HepG2 (cell line): ENCODE results near the gene OVCH1. TPM values are rescaled to one million over a fixed set of nuclear protein-coding genes. Genes with fewer than 3 reads are reported as not detected.

ENCODE experiments used
- ATAC-seq: fragments of 200-7000 bp; cut with Tn5 transposase; 3 replicates; pipeline ENCODE4 v1.9.1; 2020; ENCODE audit warnings: mild to moderate bottlenecking, moderate library complexity
- BruUV-seq: library from RNA; stranded (reverse); fragments of 400-500 nt; replicated peaks from 2 replicates; lab custom pipeline; 2021; lab: Mats Ljungman, UMichigan
- CTCF ChIA-PET: fragments of 300-600 bp; formaldehyde crosslinking; extraction: SDS; loops from one replicate; lab custom pipeline; 2021; ENCODE audit warnings: low total read pairs, inconsistent platforms, low intra/inter-chr PET ratio; lab: Yijun Ruan, JAX
- POLR2A ChIA-PET: fragments of 350-600 bp; sonication (Branson Sonifier 250); formaldehyde crosslinking; loops from one replicate; lab custom pipeline; 2020; ENCODE audit warnings: antibody characterized with exemption, inconsistent platforms; lab: Yijun Ruan, JAX
- DNase-seq: peaks from one replicate; pipeline ENCODE4 v3.0.0-alpha.2; 2015; ENCODE audit warnings: low spot score
- FAIRE-seq: peaks from 3 replicates; lab custom pipeline; 2011; peaks lifted over from hg19 to GRCh38; lab: Jason Lieb, UNC
- H2AFZ ChIP-seq: one replicate; pipeline ENCODE4 v1.6.1; 2011; ENCODE audit warnings: low read length, inconsistent platforms
- H3K27ac ChIP-seq: fragments of 300-600 bp; 3 replicates; pipeline ENCODE4 v1.8.0; 2011; ENCODE audit warnings: mixed run types, mild to moderate bottlenecking, mixed read lengths, low read length, inconsistent platforms; ENCODE audit not compliant: insufficient read depth; ENCODE audit errors: extremely low read length
- H3K27me3 ChIP-seq, 2 experiments: fragments of 200-600 bp in 1 of 2; 2 replicates in 1 of 2; 3 replicates in 1 of 2; pipeline versions ENCODE4 v1.6.0 to v1.8.0; 2011; ENCODE audit warnings: low read length in 2 of 2, mild to moderate bottlenecking in 2 of 2, moderate library complexity in 2 of 2, inconsistent platforms in 1 of 2; ENCODE audit not compliant: insufficient read depth in 2 of 2, control insufficient read depth in 1 of 2
- H3K36me3 ChIP-seq, 2 experiments: fragments of 200-600 bp in 1 of 2; replicated peaks in 1 of 2; 2 replicates in 1 of 2; 3 replicates in 1 of 2; pipeline versions ENCODE4 v1.5.1 to v1.8.0; 2011; ENCODE audit warnings: low read length in 2 of 2, inconsistent platforms in 1 of 2; ENCODE audit not compliant: insufficient read depth in 2 of 2, control insufficient read depth in 1 of 2
- H3K4me1 ChIP-seq: 2 replicates; pipeline ENCODE4 v1.5.1; 2012; ENCODE audit warnings: low read length, inconsistent platforms; ENCODE audit not compliant: insufficient read depth
- H3K4me2 ChIP-seq: 2 replicates; pipeline ENCODE4 v1.6.0; 2011; ENCODE audit warnings: low read depth, low read length, inconsistent platforms
- H3K4me3 ChIP-seq, 3 experiments: fragments of 200-600 bp in 1 of 3; sonication (generic), shearing (Covaris generic) in 1 of 3; replicated peaks in 1 of 3; 2 replicates each; pipeline ENCODE4 v1.5.1; 2011 to 2016; ENCODE audit warnings: low read length in 3 of 3, inconsistent platforms in 2 of 3, low read depth in 2 of 3, mild to moderate bottlenecking in 2 of 3, control low read depth in 1 of 3, mixed read lengths in 1 of 3; ENCODE audit not compliant: insufficient read depth in 1 of 3
- H3K79me2 ChIP-seq: one replicate; pipeline ENCODE4 v1.6.1; 2011; ENCODE audit warnings: low read length, inconsistent platforms; ENCODE audit not compliant: insufficient read depth
- H3K9ac ChIP-seq: 2 replicates; pipeline ENCODE4 v1.6.0; 2011; ENCODE audit warnings: mild to moderate bottlenecking, low read depth, low read length, inconsistent platforms; ENCODE audit not compliant: insufficient read depth
- H3K9me3 ChIP-seq: 2 replicates; pipeline ENCODE4 v1.5.1; 2012; ENCODE audit warnings: mild to moderate bottlenecking, low read length
- H4K20me1 ChIP-seq: 2 replicates; pipeline ENCODE4 v1.6.0; 2011; ENCODE audit warnings: inconsistent platforms, mild to moderate bottlenecking, low read length, moderate library complexity; ENCODE audit not compliant: insufficient read depth
- CEBPB ChIP-seq: IDR thresholded peaks from 2 replicates; pipeline ENCODE4 v1.6.1; 2011; ENCODE audit warnings: low read depth, low read length, improper control_type of control experiment, borderline replicate concordance
- CEBPG ChIP-seq: IDR thresholded peaks from 2 replicates; pipeline ENCODE4 v1.6.1; 2016
- NFKBIZ ChIP-seq: IDR thresholded peaks from 2 replicates; pipeline ENCODE4 v1.6.1; 2018; ENCODE audit warnings: missing genetic modification reagents, missing compliant biosample characterization
- WGBS: methylation state at CpG from one replicate; pipeline ENCODE4 v1.1.6; 2017; ENCODE audit warnings: low lambda C conversion rate; 5-methylcytosine and 5-hydroxymethylcytosine counted together
- in situ Hi-C: cut with HindIII; loops from 2 replicates; pipeline ENCODE4 v1.10.0; 2017; ENCODE audit warnings: low pct_unique_long_range_greater_than_20kb; ENCODE audit not compliant: extremely low pct_ligation_motif_present
- intact Hi-C: fragments of 100-400 bp; cut with micrococcal nuclease; formaldehyde crosslinking; loops from one replicate; pipeline ENCODE4 v1.10.0; 2022; ENCODE audit not compliant: unreplicated experiment
- polyA plus RNA-seq, 8 experiments: library from polyadenylated mRNA; depleted of rRNA in 3 of 8; stranded (reverse) in 7 of 8; unstranded in 1 of 8; fragments of >200 nt; fragmentation: Illumina TruSeq in 4 of 8; extraction: Trizol in 4 of 8; gene quantifications; 2 replicates each; pipeline versions ENCODE4 v1.2.1 to v1.2.3, GENCODE V29; 2011 to 2016; ENCODE audit warnings: low read depth in 4 of 8, missing spikeins in 1 of 8, mixed read lengths in 1 of 8; ENCODE audit not compliant: insufficient read depth in 1 of 8
- total RNA-seq, 5 experiments: library from RNA; depleted of rRNA; stranded (reverse); fragments of >200 nt; fragmentation: Illumina TruSeq; extraction: Trizol; gene quantifications; 2 replicates each; pipeline ENCODE4 v1.2.3, GENCODE V29; 2016; ENCODE audit warnings: low read depth in 1 of 5
- TF ChIP-seq, protein P1 (sequence below): sonication (generic); formaldehyde crosslinking; IDR thresholded peaks from 2 replicates; pipeline ENCODE4 v1.4.0; 2020; ENCODE audit warnings: mild to moderate bottlenecking, missing genetic modification reagents

Gene OVCH1
- total and polyA plus RNA-seq, 2 of the 13 experiments (the other 11 are each of a cell fraction or from before 2014, with no cell fraction given), result not detected

DNA sequence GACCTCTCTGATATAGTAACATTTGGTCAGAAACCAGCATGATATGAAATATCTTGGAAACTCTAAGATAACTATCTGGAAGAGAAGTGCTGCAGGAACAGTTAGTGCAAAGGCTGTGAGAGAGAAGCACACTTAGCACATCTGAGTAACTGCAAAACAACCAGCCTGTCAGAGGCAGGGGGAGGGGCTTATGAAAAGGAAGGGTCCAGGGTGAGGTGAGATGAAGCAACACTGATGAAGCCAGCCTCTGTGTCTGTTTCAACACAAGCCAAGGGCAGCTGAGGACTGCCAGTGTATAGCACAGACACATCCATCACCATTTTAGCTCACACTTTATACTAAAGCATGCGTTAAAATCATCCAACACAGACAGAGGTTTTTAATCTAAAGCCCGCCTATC is 37.4 kb upstream of the OVCH1 start:
- Histone ChIP-seq H3K4me3 (no peak overlapping the region), H4K20me1 (no peaks in the 10 kb centered on the region), H3K27me3 (no peaks in the 10 kb centered on the region), H2AFZ (no peak overlapping the region), H3K79me2 (no peaks in the 10 kb centered on the region), H3K27ac (no peak overlapping the region), H3K4me2 (no peak overlapping the region), H3K9ac (no peak overlapping the region), H3K36me3 (no peaks in the 10 kb centered on the region), H3K9me3 (no peaks in the 10 kb centered on the region), H3K4me1 (no peaks in the 10 kb centered on the region)
- in situ Hi-C loops, result loop anchor here (25.0 kb wide), 1 partner anchor 1302 kb away; no protein-coding TSS in a partner anchor
- intact Hi-C loops, result no loop called here
- 60% methylated on average over 2 of the region's 2 CpGs for WGBS
- no TSS peak for BruUV-seq
- POLR2A ChIA-PET, result no interaction called here
- no peak for FAIRE-seq
- CTCF ChIA-PET, result no interaction called here
- ATAC-seq, result peak; percentile 41; the same call in 2 of the 3 replicates
- TF ChIP-seq CEBPG (CRISPR knock-in tag) (0 out of 2 replicates have a peak, but pooled peaks have one; percentile 9), NFKBIZ (CRISPR knock-in tag) (no peak), CEBPB (peak; percentile 43; the same call in 1 of the 2 replicates)
- TF ChIP-seq, all 625 proteins: peak for 2
- peak; percentile 5 for DNase-seq

DNA sequence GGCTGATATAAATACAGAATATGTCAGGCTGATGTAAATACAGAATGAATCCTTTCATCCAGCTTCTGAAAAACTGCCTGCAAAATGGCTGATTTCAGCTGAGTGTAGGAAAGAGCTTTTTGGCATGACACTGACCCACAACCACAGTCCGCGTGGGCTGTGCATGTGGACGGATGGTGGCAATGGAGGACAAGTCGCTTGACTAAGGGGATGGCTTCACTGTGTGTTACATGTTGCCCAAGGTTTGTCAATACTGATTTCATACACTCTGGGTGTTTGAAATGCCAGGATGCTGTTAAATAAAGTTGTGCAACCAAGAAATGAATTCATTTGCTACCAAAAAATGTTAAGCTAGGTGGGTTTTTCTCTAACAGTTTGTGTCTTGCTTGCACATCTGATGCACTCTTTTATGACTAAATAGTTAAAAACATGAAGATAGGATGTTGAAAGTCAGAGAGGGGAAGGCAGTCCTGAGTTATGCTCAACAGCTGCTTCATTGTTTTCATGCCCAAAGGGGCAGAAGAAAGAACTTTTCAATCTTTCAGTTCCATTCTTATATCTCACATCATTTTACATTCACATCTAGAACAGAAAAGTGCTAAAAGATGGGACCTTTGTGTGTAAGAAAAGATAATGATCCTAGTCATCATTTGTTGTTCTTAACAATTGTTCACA is 36.5 kb upstream of the OVCH1 start:
- no peaks in the 10 kb centered on the region for H3K79me2 ChIP-seq
- ATAC-seq (no peak), DNase-seq (no peak), FAIRE-seq (no peak)
- no peaks in the 10 kb centered on the region for H3K27me3 ChIP-seq
- WGBS, result 65% methylated on average over 4 of the region's 4 CpGs
- H3K9ac ChIP-seq, result no peak overlapping the region
- intact Hi-C loops (no loop called here), in situ Hi-C loops (loop anchor here (25.0 kb wide), 1 partner anchor 1303 kb away; no protein-coding TSS in a partner anchor)
- no peak overlapping the region for H2AFZ ChIP-seq
- no peaks in the 10 kb centered on the region for H3K9me3 ChIP-seq
- TF ChIP-seq, protein P1, sequence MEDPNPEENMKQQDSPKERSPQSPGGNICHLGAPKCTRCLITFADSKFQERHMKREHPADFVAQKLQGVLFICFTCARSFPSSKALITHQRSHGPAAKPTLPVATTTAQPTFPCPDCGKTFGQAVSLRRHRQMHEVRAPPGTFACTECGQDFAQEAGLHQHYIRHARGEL (CRISPR knock-in tag), result no peak
- ChIA-PET CTCF (no interaction called here), POLR2A (no interaction called here)
- H3K27ac ChIP-seq, result no peak overlapping the region
- BruUV-seq, result no TSS peak
- no peaks in the 10 kb centered on the region for H3K36me3 ChIP-seq
- no peaks in the 10 kb centered on the region for H4K20me1 ChIP-seq
- H3K4me1 ChIP-seq, result no peaks in the 10 kb centered on the region
- no peak overlapping the region for H3K4me2 ChIP-seq
- no peak overlapping the region for H3K4me3 ChIP-seq
